Mucosa of descending colon (tissue), 3 donors: ENCODE measurements around the gene CASP5. TPM values are rescaled to one million over a fixed set of nuclear protein-coding genes. Genes with fewer than 3 reads are reported as not detected.
"Not testable (repeated sequence)": the region's sequence is repeated elsewhere in the genome, so short reads cannot be mapped to it uniquely, and the experiment has no call there.

Experiments used
- ATAC-seq: fragments of 200-7000 bp; cut with Tn5 transposase; one replicate; pipeline ENCODE4 v1.9.1; 2020; ENCODE audit warnings: mild to moderate bottlenecking, moderate library complexity
- DNase-seq, 3 donors: peaks; one replicate each; pipeline ENCODE4 v3.0.0-alpha.2; 2020
- H3K36me3 ChIP-seq: fragments of 200-600 bp; one replicate; pipeline ENCODE4 v1.8.0; 2021; ENCODE audit warnings: low read depth, mild to moderate bottlenecking
- H3K4me1 ChIP-seq: fragments of 200-600 bp; one replicate; pipeline ENCODE4 v1.8.0; 2021; ENCODE audit warnings: low read depth, mild to moderate bottlenecking
- H3K4me3 ChIP-seq: fragments of 200-600 bp; one replicate; pipeline ENCODE4 v1.8.0; 2021; ENCODE audit warnings: mild to moderate bottlenecking
- H3K9me3 ChIP-seq: fragments of 200-600 bp; one replicate; pipeline ENCODE4 v1.8.0; 2021; ENCODE audit warnings: mild to moderate bottlenecking
- CTCF ChIP-seq: fragments of 200-600 bp; IDR thresholded peaks from one replicate; pipeline ENCODE4 v1.8.0; 2022; ENCODE audit warnings: antibody characterized with exemption, mild to moderate bottlenecking
- intact Hi-C, 2 donors: fragments of 100-400 bp; cut with DNase I in 1 of 2; cut with micrococcal nuclease in 1 of 2; formaldehyde crosslinking; loops; one replicate each; pipeline versions ENCODE4 v1.11.0 to v1.11.1; 2022; cut with DNase I, micrococcal nuclease
- total RNA-seq, 3 donors: library from RNA; stranded (reverse); fragmentation: NEBNext Ultra II Directional in 2 of 3; extraction: Animal tissue kit (Norgen Biotek cat#: 25700) in 2 of 3; gene quantifications; one replicate each; pipeline versions ENCODE4 v1.2.1 to v1.2.4, GENCODE V29; 2021 to 2023
- donor health status: DM: no; HTN: no; CAD: no; lungs with moderate emphysema.
- donor health status: DM: no; HTN: no; CAD: no.
- donor health status: DM: no; HTN: yes; CAD: no.

The CASP5 gene
- total RNA-seq, 3 donors from 2014 or later: 50.1 to 81.8 (median 80.5) TPM

DNA sequence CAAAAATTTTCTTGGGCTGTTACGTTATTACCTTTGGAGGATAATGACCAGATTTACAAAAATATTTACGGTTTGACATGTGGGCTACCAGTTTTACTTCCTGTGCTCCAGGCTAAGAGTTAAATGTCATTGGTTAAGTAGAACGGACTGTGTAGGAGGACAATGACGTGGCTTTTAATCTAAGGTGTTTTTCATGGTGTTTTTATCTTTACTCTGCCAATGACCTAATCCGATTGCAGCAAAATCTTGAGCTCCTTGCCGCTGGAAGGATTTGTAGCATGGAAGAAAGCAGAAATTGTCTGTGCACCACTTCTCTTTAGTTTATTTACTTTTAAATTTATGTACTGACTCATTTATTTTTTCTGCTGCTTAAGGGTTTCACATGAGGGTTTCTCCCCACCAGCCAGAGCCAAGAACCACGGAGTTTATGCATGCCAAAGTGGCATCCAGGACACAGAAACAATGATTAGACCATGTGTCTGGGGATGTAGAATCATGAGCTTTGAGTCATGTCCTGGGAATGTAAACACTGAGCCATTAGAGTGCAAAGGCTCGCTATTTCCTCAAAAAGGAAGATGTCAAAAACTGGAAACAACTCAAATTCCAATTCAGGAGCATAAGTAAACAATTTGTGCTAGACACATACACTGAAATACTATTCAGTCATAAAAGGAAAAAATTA lies 24.1 kb upstream of the CASP5 start:
- peak in 1 of 3 donors; percentile 39 for DNase-seq
- Histone ChIP-seq H3K9me3 (no peaks in the 10 kb centered on the region), H3K36me3 (no peaks in the 10 kb centered on the region), H3K4me1 (peaks cover 19% of the 10 kb centered on the region), H3K4me3 (no peak overlapping the region)
- no peak for TF ChIP-seq CTCF
- peak; percentile 69 for ATAC-seq
- intact Hi-C loops: no loop called here

DNA sequence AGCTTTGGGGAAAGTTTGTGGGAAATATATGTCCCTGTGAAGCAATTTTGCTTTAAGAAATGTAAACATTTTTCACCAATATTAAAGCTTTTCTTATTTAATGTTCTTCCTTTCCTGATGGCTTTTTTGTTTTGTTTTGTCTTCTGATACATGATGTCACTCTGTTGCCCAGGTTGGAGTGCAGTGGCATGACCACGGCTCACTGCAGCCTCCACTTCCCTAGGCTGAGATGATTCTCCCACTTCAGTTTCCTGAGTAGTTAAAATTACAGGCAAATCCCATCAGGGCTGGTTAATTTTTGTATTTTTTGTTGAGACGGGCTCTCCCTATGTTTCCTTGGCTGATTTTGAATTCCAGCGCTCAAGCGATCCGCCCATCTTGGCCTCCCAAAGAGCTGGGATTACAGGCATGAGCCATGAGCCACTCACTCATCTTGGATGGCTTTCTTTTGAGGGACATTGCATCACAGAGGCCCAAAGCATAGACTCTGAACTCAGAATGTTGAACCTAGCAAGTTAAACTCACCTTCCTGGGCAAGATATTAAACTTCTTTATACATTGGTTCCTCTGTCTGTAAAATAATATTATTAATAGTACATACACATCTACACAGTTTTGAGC lies 22.8 kb upstream of the CASP5 start:
- intact Hi-C loops: no loop called here
- TF ChIP-seq CTCF: no peak
- ATAC-seq (no peak), DNase-seq (no peak)
- H3K9me3 ChIP-seq: no peaks in the 10 kb centered on the region
- no peak overlapping the region for H3K4me3 ChIP-seq
- peaks cover 27% of the 10 kb centered on the region for H3K4me1 ChIP-seq
- H3K36me3 ChIP-seq: no peaks in the 10 kb centered on the region

DNA sequence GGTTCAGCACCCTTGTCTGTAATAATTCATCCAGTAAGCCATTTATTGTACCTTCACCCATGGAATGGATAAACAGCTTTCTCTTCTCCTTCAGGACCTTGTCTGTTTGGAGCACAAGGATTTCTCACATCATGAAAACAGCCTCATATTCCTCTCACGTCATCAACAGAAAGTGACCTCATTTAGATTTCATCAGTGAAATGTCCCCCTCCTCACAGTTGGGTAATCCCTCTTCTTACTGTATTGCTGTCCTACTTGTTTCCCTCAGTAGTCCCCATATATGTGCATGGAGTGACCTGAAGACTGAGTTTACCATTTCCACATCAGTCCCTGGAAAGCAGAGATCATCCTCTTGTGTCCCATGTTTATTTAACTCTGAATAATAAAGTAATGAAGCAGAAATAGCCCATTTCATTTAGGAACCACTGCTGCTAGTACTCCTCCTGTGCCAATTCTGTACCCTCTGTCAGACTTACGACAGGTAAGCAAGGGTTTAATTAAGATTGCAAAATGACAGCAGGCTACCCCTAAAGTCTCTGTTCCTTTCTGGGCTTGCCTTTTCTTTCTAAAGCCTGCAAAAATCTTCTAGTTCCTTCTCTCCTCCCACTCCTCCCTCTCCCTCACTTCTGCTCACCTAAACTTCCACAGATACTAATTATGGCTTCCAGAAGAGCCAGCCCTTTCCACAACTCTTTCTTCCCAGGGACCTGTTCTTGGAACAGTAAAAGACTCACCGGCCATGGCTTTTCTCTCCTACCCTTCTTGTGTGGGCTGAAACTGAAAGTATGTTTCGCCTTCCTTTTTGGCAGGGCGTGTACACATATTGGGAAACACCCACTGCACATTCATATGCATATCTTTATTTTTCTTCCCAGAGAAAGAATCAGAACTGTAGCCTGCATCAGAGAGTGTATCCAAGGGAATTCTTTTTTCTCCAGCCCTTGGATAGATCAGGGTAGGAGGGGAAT lies 21.9 kb upstream of the CASP5 start, which contains the start of gene CARD16:
Gene CARD16, minus strand, starts transcription at position 779 of the 968 bp plus-strand sequence. Its CDS starts 38 bp downstream, at position 741.
- intact Hi-C loops, H3K36me3 ChIP-seq, H3K9me3 ChIP-seq: not testable (repeated sequence)
- peak in 1 of 3 donors; percentile 79 for DNase-seq
- H3K4me1 ChIP-seq: peaks cover 27% of the 10 kb centered on the region
- ATAC-seq: peak; percentile 92
- H3K4me3 ChIP-seq: peak within 1 kb of the TSS; percentile 19

DNA sequence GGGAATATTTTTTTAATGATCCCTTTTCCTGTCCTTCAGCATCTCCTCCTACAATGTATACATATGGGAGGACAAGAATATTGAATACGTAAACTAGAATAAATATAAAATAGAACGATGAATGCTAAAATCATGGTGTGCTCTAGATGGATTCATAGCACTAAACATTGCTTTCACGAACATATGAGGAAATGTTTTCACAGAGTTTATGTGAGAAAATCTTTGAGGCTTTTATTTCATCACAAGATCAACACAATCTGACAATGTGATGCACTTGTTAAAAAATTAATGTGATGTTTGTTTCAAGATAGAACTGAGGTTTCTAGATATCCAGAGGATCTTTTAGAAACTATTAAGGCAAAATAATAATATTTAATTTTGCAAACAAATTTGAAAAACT lies 19.2 kb upstream of the CASP5 start:
- DNase-seq: no peak
- Histone ChIP-seq H3K9me3 (no peaks in the 10 kb centered on the region), H3K4me3 (no peak overlapping the region), H3K36me3 (no peaks in the 10 kb centered on the region), H3K4me1 (peaks cover 27% of the 10 kb centered on the region)
- TF ChIP-seq CTCF: no peak
- no peak for ATAC-seq
- intact Hi-C loops: no loop called here

DNA sequence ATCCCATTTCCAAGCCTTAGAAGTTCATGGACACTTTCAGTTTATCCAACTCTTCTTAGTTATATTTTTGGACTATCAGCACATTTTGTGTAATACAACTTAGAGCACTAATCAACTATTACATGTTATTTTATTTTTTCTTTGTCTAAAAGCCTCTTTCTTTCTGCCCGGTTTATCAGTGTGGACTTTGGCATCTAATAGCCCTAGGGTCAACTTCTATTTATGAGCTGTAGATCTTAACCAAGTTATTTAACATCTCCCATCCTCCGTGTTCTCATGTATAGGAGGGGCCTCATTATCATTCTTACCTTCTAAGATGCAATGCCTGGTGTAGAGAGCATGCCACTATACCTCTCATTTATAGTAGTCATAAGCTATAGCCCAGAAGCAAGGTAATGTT lies 17.7 kb upstream of the CASP5 start:
- DNase-seq (no peak), ATAC-seq (no peak)
- TF ChIP-seq CTCF: no peak
- Histone ChIP-seq H3K36me3 (no peaks in the 10 kb centered on the region), H3K9me3 (no peaks in the 10 kb centered on the region), H3K4me3 (no peak overlapping the region), H3K4me1 (peaks cover 23% of the 10 kb centered on the region)
- intact Hi-C loops: no loop called here
